ENCODE data around the gene BMPR1A. TPM values are rescaled to one million over a fixed set of nuclear protein-coding genes. Genes with fewer than 3 reads are reported as not detected.

BMPR1A gene
- total RNA-seq, 1 experiment from 2014 or later, result 42.6 TPM

DNA sequence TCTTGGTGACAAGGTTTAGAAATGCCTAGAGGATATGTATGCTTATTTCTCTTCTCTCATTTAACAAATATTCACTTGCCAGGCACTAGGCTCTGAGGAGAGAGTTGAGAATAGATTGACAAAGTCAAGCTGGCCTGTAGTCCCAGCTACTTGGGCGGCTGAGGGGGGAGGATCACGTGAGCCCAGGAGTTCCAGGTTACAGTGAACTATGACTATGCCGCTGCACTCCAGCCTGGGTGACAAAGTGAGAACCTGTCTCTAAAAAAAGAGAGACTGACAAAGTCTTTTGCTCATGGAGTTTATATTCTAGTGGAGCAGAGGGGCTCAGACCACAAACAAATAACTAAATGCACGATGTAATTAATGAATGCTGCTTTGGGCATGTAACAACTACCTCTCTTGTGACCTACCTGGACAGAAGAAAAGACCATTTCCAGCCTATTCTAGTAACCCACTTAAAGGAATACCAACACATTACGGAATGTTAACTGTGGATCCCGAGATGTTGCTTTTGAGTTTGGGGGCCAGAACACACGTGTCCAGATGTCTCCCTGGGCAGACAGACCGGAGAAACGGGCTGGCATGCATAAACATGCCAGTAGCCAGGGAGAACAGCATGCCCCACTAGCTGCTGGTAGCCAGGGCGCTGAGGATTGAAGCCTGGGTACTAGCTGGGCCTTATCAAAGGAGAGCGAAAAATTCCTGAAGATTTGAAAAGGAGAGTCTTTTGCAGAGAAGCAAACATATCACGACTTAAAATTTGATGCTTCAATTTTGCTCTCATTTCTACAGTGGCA lies 2.6 kb upstream of the BMPR1A start:
- POLR2A ChIA-PET, result no interaction called here
- peaks cover 27% of the 10 kb centered on the region for H3K79me2 ChIP-seq (ENCODE audit: insufficient read depth, low read length)

DNA sequence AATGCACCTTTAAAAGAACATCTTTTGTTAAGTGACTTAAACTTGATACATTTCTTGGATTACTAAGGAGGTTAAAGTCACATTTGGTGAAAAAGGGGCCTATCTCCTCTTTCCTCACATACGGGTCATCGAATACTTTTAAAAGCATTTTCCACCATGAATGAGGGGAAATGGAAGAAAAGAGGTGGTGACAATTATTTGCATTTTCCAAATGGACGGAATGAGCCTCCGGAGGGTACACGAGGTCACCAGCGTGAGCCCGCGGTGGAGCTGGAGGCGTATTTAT lies 1.0 kb upstream of the BMPR1A start:
- no peak for ATAC-seq
- Histone ChIP-seq H3K27me3 (ENCODE audit: insufficient read depth, low read length) (no peaks in the 10 kb centered on the region), H3K9me3 (ENCODE audit: control insufficient read depth in 1 of 2, insufficient read depth in 1 of 2, low read depth in 1 of 2, low read length in 2 of 2) (no peaks in the 10 kb centered on the region), H3K4me3 (replicated peaks in 1 of 2; ENCODE audit: low read depth in 1 of 2, low read length in 2 of 2) (peak overlapping the region; percentile 79 to 81), H3K27ac (ENCODE audit: low read depth, low read length) (peak overlapping the region; percentile 98), H4K20me1 (ENCODE audit: insufficient read depth) (peaks cover 4% of the 10 kb centered on the region; the same call in 1 of the 2 replicates), H3K4me1 (ENCODE audit: control insufficient read depth in 1 of 2, insufficient read depth in 2 of 2, low read length in 2 of 2) (peaks cover 19 to 27% of the 10 kb centered on the region in 2 experiments), H3K79me2 (ENCODE audit: insufficient read depth, low read length) (peaks cover 43% of the 10 kb centered on the region), H3K4me2 (ENCODE audit: low read length) (peak overlapping the region; percentile 81), H3K9ac (ENCODE audit: low read length) (peak overlapping the region; percentile 93), H3K9me2 (ENCODE audit: insufficient read depth) (no peaks in the 10 kb centered on the region), H3K36me3 (ENCODE audit: control insufficient read depth in 1 of 2, insufficient read depth in 2 of 2, low read length in 2 of 2) (no peaks in the 10 kb centered on the region), H2AFZ (ENCODE audit: low read depth, low read length, poor library complexity, severe bottlenecking) (no peak overlapping the region)
- no TSS peak for BruUV-seq (replicated peaks)
- POLR2A ChIA-PET, result no interaction called here
- TF ChIP-seq ZBTB33 (IDR thresholded peaks at IDR 0.05; ENCODE audit: extremely low read depth, insufficient replicate concordance, low read length), result no peak
- no peak for TF ChIP-seq YY1 (IDR thresholded peaks at IDR 0.05; ENCODE audit: extremely low read depth, insufficient replicate concordance, low read depth, low read length)
- TF ChIP-seq POLR2AphosphoS5 (IDR thresholded peaks at IDR 0.05; ENCODE audit: low read depth, low read length), result no peak
- no peak for TF ChIP-seq TCF7L2 (IDR thresholded peaks at IDR 0.05; ENCODE audit: borderline replicate concordance, extremely low read depth, insufficient read depth, insufficient read length)
- 0 out of 2 replicates have a peak, but pooled peaks have one; percentile 2 for TF ChIP-seq RAD21 (IDR thresholded peaks at IDR 0.05; ENCODE audit: low read depth)
- TF ChIP-seq EGR1 (IDR thresholded peaks at IDR 0.05; ENCODE audit: low read depth), result 0 out of 2 replicates have a peak, but pooled peaks have one; percentile 23
- TF ChIP-seq MAX (IDR thresholded peaks at IDR 0.05), result peak; percentile 28; the same call in 1 of the 2 replicates
- TF ChIP-seq CEBPB (IDR thresholded peaks at IDR 0.05; ENCODE audit: low read depth), result no peak
- no peak for TF ChIP-seq EZH2 (IDR thresholded peaks at IDR 0.05)
- TF ChIP-seq ZFX (IDR thresholded peaks at IDR 0.05), result no peak
- TF ChIP-seq SP1 (IDR thresholded peaks at IDR 0.05; ENCODE audit: low read depth), result no peak
- no peak for TF ChIP-seq SIN3A (IDR thresholded peaks at IDR 0.05; ENCODE audit: low read depth)
- 0 out of 2 replicates have a peak, but pooled peaks have one; percentile 2 for TF ChIP-seq FOSL1 (IDR thresholded peaks at IDR 0.05; ENCODE audit: low read depth)
- TF ChIP-seq CBX3 (IDR thresholded peaks at IDR 0.05; ENCODE audit: low read depth), result no peak
- intact Hi-C loops (cut with micrococcal nuclease), result loop anchor here (5.0 kb wide), 1 partner anchor 233 kb away; the partner anchor contains the start of gene WAPL
- CTCF ChIA-PET, result no interaction called here
- no peak for DNase-seq (ENCODE audit: low read depth, low spot score)
- RAD21 ChIA-PET (ENCODE audit: low non-redundant PET in 1 of 2, low total read pairs in 2 of 2, uncharacterized antibody in 2 of 2, unreplicated experiment in 2 of 2), result no interaction called here

More for the DNA sequence above, 2.6 kb upstream of the BMPR1A start:
- Histone ChIP-seq H3K4me2 (ENCODE audit: low read length) (no peak overlapping the region; the same call in 1 of the 2 replicates), H3K4me1 (ENCODE audit: control insufficient read depth in 1 of 2, insufficient read depth in 2 of 2, low read length in 2 of 2) (peaks cover 18 to 25% of the 10 kb centered on the region in 2 experiments), H3K36me3 (ENCODE audit: control insufficient read depth in 1 of 2, insufficient read depth in 2 of 2, low read length in 2 of 2) (no peaks in the 10 kb centered on the region), H3K27me3 (ENCODE audit: insufficient read depth, low read length) (no peaks in the 10 kb centered on the region), H2AFZ (ENCODE audit: low read depth, low read length, poor library complexity, severe bottlenecking) (no peak overlapping the region), H3K4me3 (replicated peaks in 1 of 2; ENCODE audit: low read depth in 1 of 2, low read length in 2 of 2) (no peak overlapping the region), H4K20me1 (ENCODE audit: insufficient read depth) (no peaks in the 10 kb centered on the region), H3K9me2 (ENCODE audit: insufficient read depth) (no peaks in the 10 kb centered on the region), H3K9ac (ENCODE audit: low read length) (no peak overlapping the region), H3K9me3 (ENCODE audit: control insufficient read depth in 1 of 2, insufficient read depth in 1 of 2, low read depth in 1 of 2, low read length in 2 of 2) (no peaks in the 10 kb centered on the region), H3K27ac (ENCODE audit: low read depth, low read length) (no peak overlapping the region)
- ChIA-PET CTCF (no interaction called here), RAD21 (ENCODE audit: low non-redundant PET in 1 of 2, low total read pairs in 2 of 2, uncharacterized antibody in 2 of 2, unreplicated experiment in 2 of 2) (no interaction called here)
- TF ChIP-seq ELF1 (IDR thresholded peaks at IDR 0.05; ENCODE audit: borderline replicate concordance, low read depth), result no peak
- no peak for TF ChIP-seq CBX3 (IDR thresholded peaks at IDR 0.05; ENCODE audit: low read depth)
- BruUV-seq (replicated peaks), result no TSS peak
- ATAC-seq (no peak), DNase-seq (ENCODE audit: low read depth, low spot score) (no peak)
- intact Hi-C loops (cut with micrococcal nuclease), result no loop called here
